NCI-H146 treated with DMSO at 0.1 percent for 48 hours (cell line): ENCODE data around the gene C11orf24.
"Not testable (repeated sequence)": the region's sequence is repeated elsewhere in the genome, so short reads cannot be mapped to it uniquely, and the experiment has no call there.

Source experiments
- DNase-seq: peaks from one replicate; lab custom pipeline; 2025; ENCODE audit not compliant: unreplicated experiment; lab: John Stamatoyannopoulos, UW

Gene C11orf24

GRCh38 chr11:68299517-68299879, 27.7 kb upstream of the C11orf24 start:
- DNase-seq = not testable (repeated sequence)

- no peak for DNase-seq
Observed at GRCh38 chr11:68298659-68299516, 27.1 kb upstream of the C11orf24 start.

GRCh38 chr11:68297812-68298658, 26.3 kb upstream of the C11orf24 start:
- DNase-seq = peak; percentile 25

- no peak for DNase-seq
Observed at GRCh38 chr11:68297494-68297811, 25.7 kb upstream of the C11orf24 start.

GRCh38 chr11:68297052-68297378, 25.2 kb upstream of the C11orf24 start:
- DNase-seq = no peak

- DNase-seq = no peak
Observed at GRCh38 chr11:68296344-68297051, 24.7 kb upstream of the C11orf24 start.

- DNase-seq = no peak
Observed at GRCh38 chr11:68295940-68296339, 24.2 kb upstream of the C11orf24 start.

GRCh38 chr11:68295271-68295670, 23.5 kb upstream of the C11orf24 start:
- no peak for DNase-seq

GRCh38 chr11:68293708-68294107, 21.9 kb upstream of the C11orf24 start:
- DNase-seq = no peak

GRCh38 chr11:68289456-68289855, 17.7 kb upstream of the C11orf24 start:
- no peak for DNase-seq

GRCh38 chr11:68287419-68287818, 15.6 kb upstream of the C11orf24 start:
- no peak for DNase-seq

GRCh38 chr11:68284588-68284987, 12.8 kb upstream of the C11orf24 start:
- DNase-seq = not testable (repeated sequence)

- DNase-seq = no peak
Observed at GRCh38 chr11:68282861-68283230, 11.1 kb upstream of the C11orf24 start.

GRCh38 chr11:68282141-68282860, 10.5 kb upstream of the C11orf24 start:
- DNase-seq = no peak

GRCh38 chr11:68279676-68280075, 7.9 kb upstream of the C11orf24 start:
- DNase-seq = no peak

GRCh38 chr11:68276861-68277260, 5.1 kb upstream of the C11orf24 start:
- DNase-seq = no peak

- DNase-seq = no peak
Observed at GRCh38 chr11:68275721-68276507, 4.1 kb upstream of the C11orf24 start.

GRCh38 chr11:68274306-68274705, 2.5 kb upstream of the C11orf24 start:
- no peak for DNase-seq

GRCh38 chr11:68273026-68273738, 1.4 kb upstream of the C11orf24 start:
- no peak for DNase-seq
